Vagina (tissue), 2 donors: ENCODE data around the gene PARVB. TPM values are rescaled to one million over a fixed set of nuclear protein-coding genes. Genes with fewer than 3 reads are reported as not detected.

Experiments used
- DNase-seq, 2 donors: peaks; one replicate each; pipeline ENCODE4 v3.0.0-alpha.2; 2017; ENCODE audit errors: extremely low spot score in 2 of 2
- H3K27ac ChIP-seq: fragments of 200-600 bp; sonication (generic); one replicate; pipeline ENCODE4 v1.5.1; 2019
- H3K27me3 ChIP-seq: fragments of 200-600 bp; sonication (generic); one replicate; pipeline ENCODE4 v1.5.1; 2019
- H3K36me3 ChIP-seq, 2 donors: fragments of 200-600 bp; sonication (generic); one replicate each; pipeline ENCODE4 v1.5.1; 2017 to 2019
- H3K4me1 ChIP-seq: fragments of 200-600 bp; sonication (generic); one replicate; pipeline ENCODE4 v1.5.1; 2019
- H3K4me3 ChIP-seq, 2 donors: fragments of 200-600 bp; sonication (generic); 1 replicate in 1 of 2; 2 replicates in 1 of 2; pipeline ENCODE4 v1.5.1; 2016 to 2019
- H3K9me3 ChIP-seq: fragments of 200-600 bp; sonication (generic); one replicate; pipeline ENCODE4 v1.5.1; 2019
- CTCF ChIP-seq, 3 experiments: fragments of 450-650 bp in 2 of 3; fragments of 200-600 bp in 1 of 3; sonication (generic) in 1 of 3; IDR thresholded peaks; one replicate each; pipeline ENCODE4 v1.5.1; 2017 to 2019; ENCODE audit warnings: antibody characterized with exemption in 3 of 3, mild to moderate bottlenecking in 2 of 3, moderate library complexity in 2 of 3
- POLR2A ChIP-seq, 2 donors: fragments of 450-650 bp; IDR thresholded peaks; one replicate each; pipeline ENCODE4 v1.6.1; 2017; ENCODE audit warnings: antibody characterized with exemption in 2 of 2, mild to moderate bottlenecking in 2 of 2, moderate library complexity in 2 of 2
- POLR2AphosphoS5 ChIP-seq, 2 donors: sonication (generic); formaldehyde crosslinking; IDR thresholded peaks; one replicate each; pipeline ENCODE4 v1.9.0; 2017; ENCODE audit warnings: antibody characterized with exemption in 2 of 2, mild to moderate bottlenecking in 2 of 2, low read depth in 1 of 2; ENCODE audit not compliant: insufficient read depth in 1 of 2
- intact Hi-C: fragments of 100-400 bp; cut with DNase I; formaldehyde crosslinking; loops from one replicate; pipeline ENCODE4 v1.15.1; 2023
- total RNA-seq: library from RNA; depleted of rRNA; stranded (reverse); fragments of >200 nt; gene quantifications from one replicate; pipeline ENCODE4 v1.2.3, GENCODE V29; 2016

PARVB gene
- total RNA-seq, 1 donor from 2014 or later, result 11.3 TPM

GRCh38 chr22:44187652-44188230, 163.6 kb downstream of the PARVB start:
- no peaks in the 10 kb centered on the region for H3K4me1 ChIP-seq
- H3K9me3 ChIP-seq, result no peaks in the 10 kb centered on the region
- DNase-seq, result no peak
- H3K27ac ChIP-seq, result no peak overlapping the region
- no peak for TF ChIP-seq POLR2A (IDR thresholded peaks at IDR 0.05)
- H3K27me3 ChIP-seq, result no peaks in the 10 kb centered on the region
- H3K36me3 ChIP-seq, result no peaks in the 10 kb centered on the region
- intact Hi-C loops, result no loop called here
- no peak overlapping the region for H3K4me3 ChIP-seq

GRCh38 chr22:44188316-44188715, 164.2 kb downstream of the PARVB start:
- TF ChIP-seq CTCF (IDR thresholded peaks at IDR 0.05), result no peak
- no peak for TF ChIP-seq POLR2A (IDR thresholded peaks at IDR 0.05)
- no peak for TF ChIP-seq POLR2AphosphoS5 (IDR thresholded peaks at IDR 0.05; ENCODE audit: insufficient read depth in 1 of 2, low read depth in 1 of 2)

GRCh38 chr22:44188986-44189630, 165.0 kb downstream of the PARVB start:
- Histone ChIP-seq H3K36me3 (no peaks in the 10 kb centered on the region), H3K9me3 (no peaks in the 10 kb centered on the region), H3K27me3 (no peaks in the 10 kb centered on the region), H3K4me1 (no peaks in the 10 kb centered on the region), H3K4me3 (no peak overlapping the region), H3K27ac (no peak overlapping the region)
- no peak for DNase-seq
- intact Hi-C loops, result no loop called here
- no peak for TF ChIP-seq POLR2A (IDR thresholded peaks at IDR 0.05)
- no peak for TF ChIP-seq POLR2AphosphoS5 (IDR thresholded peaks at IDR 0.05; ENCODE audit: insufficient read depth in 1 of 2, low read depth in 1 of 2)
- TF ChIP-seq CTCF (IDR thresholded peaks at IDR 0.05), result no peak

More at GRCh38 chr22:44188316-44188715, 164.2 kb downstream of the PARVB start:
- Histone ChIP-seq H3K27me3 (no peaks in the 10 kb centered on the region), H3K9me3 (no peaks in the 10 kb centered on the region), H3K36me3 (no peaks in the 10 kb centered on the region), H3K4me1 (no peaks in the 10 kb centered on the region), H3K4me3 (no peak overlapping the region), H3K27ac (no peak overlapping the region)
- intact Hi-C loops, result no loop called here
- DNase-seq, result no peak

- no peaks in the 10 kb centered on the region for H3K27me3 ChIP-seq
- no peak overlapping the region for H3K4me3 ChIP-seq
- H3K4me1 ChIP-seq, result no peaks in the 10 kb centered on the region
- intact Hi-C loops, result no loop called here
- no peaks in the 10 kb centered on the region for H3K36me3 ChIP-seq
- no peaks in the 10 kb centered on the region for H3K9me3 ChIP-seq
- no peak for DNase-seq
- no peak for TF ChIP-seq POLR2A (IDR thresholded peaks at IDR 0.05)
- TF ChIP-seq POLR2AphosphoS5 (IDR thresholded peaks at IDR 0.05; ENCODE audit: insufficient read depth in 1 of 2, low read depth in 1 of 2), result no peak
- no peak for TF ChIP-seq CTCF (IDR thresholded peaks at IDR 0.05)
- H3K27ac ChIP-seq, result no peak overlapping the region
Observed at GRCh38 chr22:44190381-44190976, 166.4 kb downstream of the PARVB start.

GRCh38 chr22:44191036-44191454, 166.9 kb downstream of the PARVB start:
- Histone ChIP-seq H3K4me3 (no peak overlapping the region), H3K27me3 (no peaks in the 10 kb centered on the region), H3K36me3 (no peaks in the 10 kb centered on the region), H3K9me3 (no peaks in the 10 kb centered on the region), H3K4me1 (no peaks in the 10 kb centered on the region), H3K27ac (no peak overlapping the region)
- TF ChIP-seq POLR2AphosphoS5 (IDR thresholded peaks at IDR 0.05; ENCODE audit: insufficient read depth in 1 of 2, low read depth in 1 of 2) (no peak), CTCF (IDR thresholded peaks at IDR 0.05) (no peak), POLR2A (IDR thresholded peaks at IDR 0.05) (no peak)
- intact Hi-C loops, result no loop called here
- no peak for DNase-seq
